BE2C (cell line): ENCODE measurements around the gene NR2F2.

ENCODE experiments used
- DNase-seq: peaks from one replicate; pipeline ENCODE4 v3.0.0-alpha.2; 2020
- H3K27me3 ChIP-seq: fragments of 250-450 bp; sonication (Bioruptor Pico); 2 replicates; pipeline ENCODE4 v1.5.1; 2020; ENCODE audit warnings: mild to moderate bottlenecking
- H3K36me3 ChIP-seq: fragments of 250-450 bp; sonication (Bioruptor Pico); 2 replicates; pipeline ENCODE4 v1.5.1; 2020; ENCODE audit warnings: mild to moderate bottlenecking
- H3K4me1 ChIP-seq: fragments of 250-450 bp; sonication (Bioruptor Pico); 2 replicates; pipeline ENCODE4 v1.5.1; 2020
- H3K4me3 ChIP-seq: 2 replicates; pipeline ENCODE4 v1.5.1; 2011; ENCODE audit warnings: low read depth, low read length
- H3K9me3 ChIP-seq: fragments of 250-450 bp; sonication (Bioruptor Pico); 2 replicates; pipeline ENCODE4 v1.5.1; 2020
- CTCF ChIP-seq: IDR thresholded peaks from 2 replicates; pipeline ENCODE4 v1.5.1; 2012; ENCODE audit warnings: mild to moderate bottlenecking, low read depth, low read length

The NR2F2 gene

GRCh38 chr15:96354731-96355567, 24.4 kb downstream of the NR2F2 start:
- DNase-seq = no peak
- H3K36me3 ChIP-seq = no peaks in the 10 kb centered on the region
- H3K4me3 ChIP-seq = peak overlapping the region; percentile 52
- H3K27me3 ChIP-seq = peaks cover 55% of the 10 kb centered on the region
- peak; percentile 42 for TF ChIP-seq CTCF
- H3K4me1 ChIP-seq = no peaks in the 10 kb centered on the region
- H3K9me3 ChIP-seq = no peaks in the 10 kb centered on the region

- Histone ChIP-seq H3K4me3 (no peak overlapping the region), H3K27me3 (peaks cover 62% of the 10 kb centered on the region), H3K4me1 (no peaks in the 10 kb centered on the region), H3K9me3 (no peaks in the 10 kb centered on the region), H3K36me3 (no peaks in the 10 kb centered on the region)
- no peak for DNase-seq
- TF ChIP-seq CTCF = no peak
Observed at GRCh38 chr15:96355568-96356187, 25.2 kb downstream of the NR2F2 start.

- Histone ChIP-seq H3K4me3 (peak overlapping the region; percentile 60), H3K4me1 (no peaks in the 10 kb centered on the region), H3K27me3 (peaks cover 73% of the 10 kb centered on the region), H3K9me3 (no peaks in the 10 kb centered on the region), H3K36me3 (no peaks in the 10 kb centered on the region)
- DNase-seq = peak; percentile 80
- peak; percentile 84 for TF ChIP-seq CTCF
Observed at GRCh38 chr15:96356494-96357455, 26.3 kb downstream of the NR2F2 start.

GRCh38 chr15:96358001-96358801, 27.7 kb downstream of the NR2F2 start:
- H3K27me3 ChIP-seq = peaks cover 87% of the 10 kb centered on the region
- no peak for TF ChIP-seq CTCF
- no peaks in the 10 kb centered on the region for H3K4me1 ChIP-seq
- no peaks in the 10 kb centered on the region for H3K9me3 ChIP-seq
- H3K36me3 ChIP-seq = no peaks in the 10 kb centered on the region
- no peak for DNase-seq
- no peak overlapping the region for H3K4me3 ChIP-seq

DNA sequence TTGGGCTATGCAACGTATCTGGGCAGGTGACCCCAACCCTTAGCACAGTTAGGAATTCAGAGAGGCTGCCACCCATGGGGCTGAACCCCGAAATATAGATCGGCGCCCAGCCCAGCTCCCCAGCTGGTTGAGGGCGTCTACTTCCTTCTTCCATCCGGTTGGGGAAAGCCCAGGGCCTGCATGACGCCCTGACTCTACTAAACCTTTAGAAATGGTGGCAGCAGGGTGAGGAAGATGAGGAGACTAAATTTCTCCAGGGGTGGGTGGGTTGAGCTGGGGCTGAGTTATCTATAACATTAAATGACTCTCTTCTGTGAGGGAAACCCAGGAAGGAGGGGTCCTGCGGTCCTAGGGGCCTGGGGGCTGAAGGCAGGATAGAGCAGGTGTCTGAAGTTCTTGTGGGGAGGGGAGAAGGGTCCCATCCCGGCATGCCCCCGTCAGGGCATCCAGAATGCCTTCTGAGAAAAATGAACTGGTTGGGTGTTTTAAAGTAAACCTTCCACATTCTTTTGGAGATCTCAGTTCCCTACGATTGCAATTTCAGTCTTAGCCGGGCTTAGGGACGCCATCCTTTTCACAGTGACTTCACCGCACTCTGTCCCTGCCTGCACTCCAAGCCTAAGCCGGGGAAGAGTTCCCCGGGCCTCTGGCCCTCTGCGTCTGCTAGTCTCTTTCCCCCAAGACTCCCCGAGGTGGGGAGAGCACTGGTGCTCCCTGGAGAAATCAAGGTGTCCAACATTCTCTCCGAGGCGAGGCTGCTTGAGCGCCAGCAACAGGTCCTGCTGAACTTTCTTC, 28.5 kb downstream of the NR2F2 start:
- no peak for TF ChIP-seq CTCF
- no peak for DNase-seq
- H3K4me1 ChIP-seq = no peaks in the 10 kb centered on the region
- H3K27me3 ChIP-seq = peaks cover 95% of the 10 kb centered on the region
- H3K9me3 ChIP-seq = no peaks in the 10 kb centered on the region
- H3K4me3 ChIP-seq = no peak overlapping the region
- H3K36me3 ChIP-seq = no peaks in the 10 kb centered on the region
